Inferior parietal cortex (tissue), 1 donor: ENCODE results near the gene SCGB1D1.
"Not testable (repeated sequence)": the region's sequence is repeated elsewhere in the genome, so short reads cannot be mapped to it uniquely, and the experiment has no call there.

Experiments
- DNase-seq: peaks from one replicate; pipeline ENCODE4 v3.0.0-alpha.2; 2016; ENCODE audit errors: extremely low spot score

SCGB1D1 gene

GRCh38 chr11:62166371-62166770, 23.6 kb upstream of the SCGB1D1 start:
- DNase-seq = no peak

DNA sequence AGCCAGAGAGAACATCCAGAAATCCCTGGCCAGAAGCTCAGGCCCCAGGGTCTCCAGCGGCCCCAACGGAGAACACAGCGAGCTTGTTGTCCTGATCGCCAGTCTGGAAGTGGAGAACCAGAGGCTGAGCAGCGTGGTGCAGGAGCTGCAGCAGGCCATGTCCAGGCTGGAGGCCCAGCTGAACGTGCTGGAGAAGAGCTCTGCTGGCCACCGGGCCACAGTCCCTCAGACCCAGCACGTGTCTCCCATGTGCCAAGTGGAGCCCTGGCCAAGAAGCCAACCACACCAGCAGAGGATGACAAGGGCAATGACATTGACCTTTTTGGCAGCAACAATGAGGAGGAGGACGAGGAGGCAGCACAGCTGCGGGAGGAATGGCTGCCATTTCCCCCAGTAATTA, 20.6 kb upstream of the SCGB1D1 start:
- no peak for DNase-seq

GRCh38 chr11:62169935-62170334, 20.1 kb upstream of the SCGB1D1 start:
- DNase-seq = no peak

DNA sequence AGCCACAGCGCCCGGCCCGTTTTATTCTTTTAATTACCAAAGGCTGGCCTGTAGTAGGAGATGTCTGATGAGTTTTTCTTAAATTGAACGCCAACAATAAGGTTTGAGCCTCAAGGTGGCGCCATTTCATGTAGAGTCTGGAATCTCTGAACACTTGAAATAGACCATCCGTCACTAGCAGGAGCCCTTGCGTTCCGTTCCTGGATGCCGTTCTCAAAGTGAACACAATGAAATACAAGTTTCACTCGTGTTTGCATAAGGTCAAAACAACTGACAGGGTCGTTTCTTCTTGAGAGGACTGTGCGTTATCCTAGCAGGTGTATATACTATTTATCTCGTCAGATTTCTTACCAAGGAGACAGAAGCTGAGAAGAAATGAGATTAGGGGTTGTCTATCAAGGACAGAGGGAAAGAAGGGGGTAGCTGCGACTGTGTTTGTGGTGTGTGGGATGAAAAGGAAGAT, 18.7 kb upstream of the SCGB1D1 start:
- peak; percentile 95 for DNase-seq

- no peak for DNase-seq
These were observed 17.7 kb upstream of the SCGB1D1 start for GRCh38 chr11:62172294-62172693.

DNA sequence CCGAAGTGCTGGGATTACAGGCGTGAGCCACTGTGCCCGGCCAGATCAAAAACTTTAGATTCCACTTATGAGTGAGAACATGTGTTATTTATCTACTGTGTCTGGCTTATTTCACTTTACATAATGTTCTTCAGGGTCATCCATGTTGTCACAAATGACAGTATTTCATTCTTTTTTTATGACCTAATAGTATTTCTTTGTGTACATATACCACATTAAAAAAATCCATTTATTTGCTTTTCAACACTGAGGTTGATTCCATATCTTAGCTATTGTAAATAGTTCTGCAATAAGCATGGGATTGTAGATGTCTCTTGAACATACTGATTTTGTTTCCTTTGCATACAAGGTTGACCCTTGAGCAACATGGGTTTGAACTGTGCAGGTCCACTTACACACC, 13.2 kb upstream of the SCGB1D1 start:
- no peak for DNase-seq

- no peak for DNase-seq
These were observed 10.0 kb upstream of the SCGB1D1 start for GRCh38 chr11:62179995-62180394.

- no peak for DNase-seq
These were observed 8.9 kb upstream of the SCGB1D1 start for GRCh38 chr11:62181097-62181496.

DNA sequence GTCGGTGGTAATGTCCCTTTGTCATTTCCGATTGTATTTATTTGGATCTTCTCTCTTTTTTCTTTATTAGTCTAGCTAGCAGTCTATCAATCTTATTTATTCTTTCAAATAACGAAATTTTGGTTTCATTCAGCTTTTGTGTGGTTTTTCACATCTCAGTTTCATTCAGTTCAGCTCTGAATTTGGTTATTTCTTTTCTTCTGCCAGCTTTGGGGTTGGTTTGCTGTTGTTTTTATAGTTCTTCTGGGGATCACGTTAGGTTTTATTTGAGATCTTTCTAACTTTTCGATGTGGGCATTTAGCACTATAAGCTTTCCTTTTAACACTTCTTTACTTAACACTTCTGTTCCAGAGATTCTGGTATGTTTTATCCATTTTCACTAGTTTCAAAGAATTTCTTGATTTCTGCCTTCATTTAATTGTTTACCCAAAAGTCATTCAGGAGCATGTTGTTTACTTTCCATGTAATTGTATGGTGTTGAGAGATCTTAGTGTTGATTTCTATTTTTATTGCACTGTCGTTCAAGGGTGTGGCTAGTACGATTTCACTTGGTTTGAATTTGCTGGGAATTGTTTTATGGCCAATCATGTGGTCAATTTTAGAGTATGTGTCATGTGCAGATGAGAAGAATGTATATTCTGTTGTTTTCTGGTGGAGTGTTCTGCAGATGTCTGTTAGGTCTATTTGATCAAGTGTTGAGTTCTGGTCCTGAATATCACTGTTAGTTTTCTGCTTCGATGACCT, 7.7 kb upstream of the SCGB1D1 start:
- DNase-seq = no peak

DNA sequence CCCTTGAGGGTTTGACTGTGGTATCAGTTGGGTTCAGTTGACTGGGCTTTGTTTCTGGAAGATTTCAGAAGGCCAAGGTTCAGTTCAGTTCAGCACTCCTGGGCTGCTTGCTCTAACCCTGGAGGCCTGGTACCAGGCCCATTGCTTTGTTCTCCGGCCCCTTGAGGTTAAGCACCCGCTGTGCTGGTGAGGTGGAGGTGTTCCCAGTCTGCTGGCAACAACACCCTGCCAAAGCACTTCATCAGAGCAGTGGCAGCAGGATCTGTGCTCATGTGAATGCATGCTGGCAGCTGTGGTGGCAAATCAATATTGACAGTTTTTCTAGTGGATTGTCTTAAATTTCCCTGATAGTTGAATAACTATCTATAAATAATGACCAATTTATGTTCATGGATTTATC, 3.8 kb upstream of the SCGB1D1 start:
- DNase-seq = no peak

DNA sequence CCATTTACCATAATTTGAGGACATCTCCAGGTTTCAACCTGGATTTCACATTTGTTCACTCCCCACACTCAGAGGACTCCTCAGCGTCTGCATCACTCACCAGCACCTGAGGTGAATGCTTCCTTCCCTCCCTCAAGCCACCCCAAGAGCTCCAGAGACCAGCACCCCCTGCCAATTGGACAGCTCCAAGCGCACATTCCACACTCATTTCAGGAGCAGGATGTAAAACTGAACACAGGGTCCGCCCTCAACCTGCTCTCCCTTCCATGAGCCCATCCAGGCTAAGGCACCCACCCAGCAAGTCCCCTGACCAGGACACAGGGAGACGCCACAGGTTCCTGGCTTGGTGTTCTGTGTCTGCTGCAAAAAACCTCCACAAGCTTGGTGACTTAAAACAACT, 3.9 kb downstream of the SCGB1D1 start:
- no peak for DNase-seq

GRCh38 chr11:62195010-62195409, 5.0 kb downstream of the SCGB1D1 start:
- not testable (repeated sequence) for DNase-seq

- DNase-seq = no peak
These were observed 5.9 kb downstream of the SCGB1D1 start for GRCh38 chr11:62195945-62196344.

DNA sequence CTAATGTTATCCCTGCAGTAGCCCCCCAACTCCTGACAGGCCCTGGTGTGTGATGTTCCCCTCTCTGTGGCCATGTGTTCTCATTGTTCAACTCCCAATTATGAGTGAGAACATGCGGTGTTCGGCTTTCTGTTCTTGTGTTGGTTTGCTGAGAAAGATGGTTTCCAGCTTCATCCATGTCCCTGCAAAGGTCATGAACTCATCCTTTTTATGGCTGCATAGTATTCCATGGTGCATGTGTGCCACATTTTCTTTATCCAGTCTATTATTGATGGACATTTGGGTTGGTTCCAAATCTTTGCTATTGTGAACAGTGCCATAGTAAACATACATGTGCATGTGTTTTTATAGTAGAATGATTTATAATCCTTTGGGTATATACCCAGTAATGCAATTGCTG, 7.4 kb downstream of the SCGB1D1 start:
- DNase-seq = not testable (repeated sequence)

GRCh38 chr11:62201376-62201775, 11.4 kb downstream of the SCGB1D1 start:
- DNase-seq = no peak

DNA sequence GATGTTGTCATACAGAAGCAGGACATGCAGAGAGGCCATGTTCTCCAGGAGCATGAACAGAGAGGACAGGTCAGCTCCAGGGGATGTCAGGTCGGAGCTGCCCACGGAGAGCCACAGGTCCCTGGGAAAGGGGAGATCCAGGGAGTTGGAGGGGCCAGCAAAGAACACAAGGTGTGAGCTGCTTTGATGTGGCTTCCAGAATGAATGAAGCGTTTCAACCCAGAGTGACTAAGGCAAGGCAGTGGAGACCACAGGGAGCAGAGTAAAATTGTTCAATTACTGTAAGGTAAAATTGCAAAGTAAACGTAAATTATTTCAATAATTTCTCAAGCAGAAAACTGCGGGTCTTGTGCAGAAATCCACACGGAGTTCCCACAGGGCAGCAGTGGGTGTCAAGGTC, 12.9 kb downstream of the SCGB1D1 start:
- no peak for DNase-seq

- no peak for DNase-seq
These were observed 14.4 kb downstream of the SCGB1D1 start for GRCh38 chr11:62204430-62204829.

- no peak for DNase-seq
These were observed 15.4 kb downstream of the SCGB1D1 start for GRCh38 chr11:62205441-62205840.

- DNase-seq = not testable (repeated sequence)
These were observed 16.5 kb downstream of the SCGB1D1 start for GRCh38 chr11:62206276-62207066.

DNA sequence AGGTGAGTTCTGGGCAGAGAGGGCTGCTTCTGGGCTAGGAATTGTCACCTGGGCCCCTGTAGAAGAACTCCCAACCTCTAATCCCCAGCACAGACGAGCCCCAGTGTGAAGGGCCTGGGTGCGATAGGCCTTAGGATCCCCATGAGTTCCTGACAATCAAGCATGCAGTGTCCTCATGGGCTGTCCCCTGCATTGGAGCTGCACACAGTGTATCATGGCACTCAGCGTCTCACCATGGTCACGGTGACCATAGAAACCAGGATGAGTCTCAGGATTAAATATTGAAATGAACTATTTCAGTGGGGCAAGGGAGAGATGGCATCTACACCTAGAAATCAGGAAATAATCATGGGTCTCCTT, 18.7 kb downstream of the SCGB1D1 start:
- DNase-seq = no peak

DNA sequence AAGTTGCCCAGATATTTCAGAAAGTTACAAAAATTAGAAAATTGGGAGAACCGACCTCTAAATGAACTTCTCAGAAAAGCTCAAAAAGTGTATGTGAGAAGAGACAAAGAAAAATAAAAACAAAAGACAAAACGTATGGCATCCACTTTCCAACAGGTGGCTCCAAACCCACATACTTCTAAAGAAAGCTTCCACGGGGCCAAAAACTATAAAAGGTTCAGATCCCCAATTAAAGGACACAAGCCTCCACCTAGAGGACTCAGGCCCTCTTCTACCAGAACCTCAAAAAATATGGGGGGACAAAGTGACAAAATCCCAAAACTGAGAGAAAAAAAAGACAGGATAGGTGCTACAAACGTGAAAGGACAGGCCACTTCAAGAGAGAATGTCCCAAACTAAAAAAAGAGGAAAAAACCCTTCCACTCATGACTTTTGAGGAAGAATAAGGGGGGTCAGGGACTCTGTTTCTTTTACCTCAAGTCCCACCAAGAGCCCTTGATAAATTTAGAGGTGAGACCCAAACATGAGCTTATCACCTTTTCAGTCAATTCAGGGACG, 27.3 kb downstream of the SCGB1D1 start:
- no peak for DNase-seq

- DNase-seq = no peak
These were observed 31.5 kb downstream of the SCGB1D1 start for GRCh38 chr11:62221498-62221897.

- DNase-seq = no peak
These were observed 33.1 kb downstream of the SCGB1D1 start for GRCh38 chr11:62223095-62223494.
